Measurements from ENCODE around the gene RCVRN. TPM values are rescaled to one million over a fixed set of nuclear protein-coding genes. Genes with fewer than 3 reads are reported as not detected.

Gene RCVRN
- total and polyA plus RNA-seq, 9 of the 15 experiments (the other 6 are each of a cell fraction or from before 2014, with no cell fraction given) = not detected

GRCh38 chr17:9926150-9926804 is 21.2 kb upstream of the RCVRN start (continued):
- TF ChIP-seq RBM14 (IDR thresholded peaks at IDR 0.05; ENCODE audit: borderline replicate concordance, insufficient read depth, low read depth, low read length) (no peak), SNRNP70 (optimal IDR thresholded peaks at IDR 0.05; ENCODE audit: low read depth, low read length) (no peak), CREM (IDR thresholded peaks at IDR 0.05; ENCODE audit: low read depth) (no peak)

GRCh38 chr17:9925457-9925856 is 20.4 kb upstream of the RCVRN start:
- H3K4me1 ChIP-seq (replicated peaks in 1 of 2; ENCODE audit: control insufficient read depth in 2 of 2, insufficient read depth in 2 of 2, low read length in 2 of 2) = no peaks in the 10 kb centered on the region
- H3K9me1 ChIP-seq (ENCODE audit: control insufficient read depth, insufficient read depth, low read length) = no peaks in the 10 kb centered on the region
- H3K4me2 ChIP-seq (ENCODE audit: insufficient read depth, low read length) = no peak overlapping the region
- ChIA-PET POLR2A (no interaction called here), CTCF (ENCODE audit: low intra/inter-chr PET ratio) (interaction anchor here (1.1 to 1.6 kb wide), 2 partner anchors 34 to 57 kb away, joined by 4 to 6 read pairs; no protein-coding TSS in a partner anchor)
- H3K4me3 ChIP-seq = no peak overlapping the region
- H4K20me1 ChIP-seq (replicated peaks; ENCODE audit: control insufficient read depth, insufficient read depth, low read length) = no peaks in the 10 kb centered on the region
- no peaks in the 10 kb centered on the region for H3K79me2 ChIP-seq (ENCODE audit: control insufficient read depth, insufficient read depth, low read length)
- no peaks in the 10 kb centered on the region for H3K36me3 ChIP-seq (ENCODE audit: control insufficient read depth, insufficient read depth, low read length)
- no TSS peak for BruUV-seq (replicated peaks)
- DNase-seq (ENCODE audit: extremely low read depth in 1 of 4, low spot score in 3 of 4) (no peak), FAIRE-seq (no peak), ATAC-seq (no peak)
- H2AFZ ChIP-seq (ENCODE audit: low read depth, low read length) = no peak overlapping the region
- H3K9ac ChIP-seq (ENCODE audit: insufficient read depth in 1 of 2, low read depth in 2 of 2, low read length in 2 of 2) = no peak overlapping the region
- intact Hi-C loops (cut with micrococcal nuclease) (no loop called here), in situ Hi-C loops (cut with MboI) (loop anchor here (10.0 kb wide), 1 partner anchor 689 kb away; no protein-coding TSS in a partner anchor)
- H3K9me3 ChIP-seq (replicated peaks; ENCODE audit: control insufficient read depth, insufficient read depth, low read depth, low read length) = no peaks in the 10 kb centered on the region
- no peaks in the 10 kb centered on the region; a peak in 2 of 5 replicates for H3K27me3 ChIP-seq (ENCODE audit: control insufficient read depth in 2 of 2, insufficient read depth in 2 of 2, low read length in 2 of 2)
- TF ChIP-seq SNRNP70 (optimal IDR thresholded peaks at IDR 0.05; ENCODE audit: low read depth, low read length) (no peak), ZFPM2 (CRISPR knock-in tag; IDR thresholded peaks at IDR 0.05) (no peak), MCM3 (IDR thresholded peaks at IDR 0.05) (no peak), SMARCC2 (IDR thresholded peaks at IDR 0.05; ENCODE audit: low read depth) (no peak), RBBP5 (IDR thresholded peaks at IDR 0.05; ENCODE audit: borderline replicate concordance, insufficient read depth, low read length, poor library complexity, severe bottlenecking) (no peak), BCOR (IDR thresholded peaks at IDR 0.05) (no peak), MLLT1 (IDR thresholded peaks at IDR 0.05) (no peak), ZFP91 (CRISPR knock-in tag; IDR thresholded peaks at IDR 0.05) (no peak), SAFB (IDR thresholded peaks at IDR 0.05; ENCODE audit: borderline replicate concordance, low read depth, low read length) (no peak), VEZF1 (CRISPR knock-in tag; IDR thresholded peaks at IDR 0.05) (no peak), PTBP1 (IDR thresholded peaks at IDR 0.05; ENCODE audit: low read depth, low read length) (no peak), PURB (CRISPR knock-in tag; IDR thresholded peaks at IDR 0.05; ENCODE audit: low read depth) (no peak), POLR3A (IDR thresholded peaks at IDR 0.05; ENCODE audit: borderline replicate concordance, extremely low read depth, insufficient read depth, insufficient read length) (no peak)
- no peak overlapping the region for H3K27ac ChIP-seq (ENCODE audit: extremely low read depth, low read depth, low read length)
- WGBS (ENCODE audit: insufficient coverage, low coverage, missing lambda C conversion rate) = 6% methylated on average over 11 of the region's 11 CpGs

Data from K562 (cell line).